Calu3 (cell line): Measurements from ENCODE around the gene KIAA0930. TPM values are rescaled to one million over a fixed set of nuclear protein-coding genes. Genes with fewer than 3 reads are reported as not detected.

ENCODE experiments used
- BruUV-seq: library from RNA; stranded (reverse); fragments of 400-500 nt; replicated peaks from 2 replicates; lab custom pipeline; 2021; lab: Mats Ljungman, UMichigan
- CTCF ChIA-PET: fragments of 300-600 bp; sonication (Branson Sonifier 250); formaldehyde crosslinking; loops from one replicate; lab custom pipeline; 2022; ENCODE audit warnings: antibody characterized with exemption; lab: Charles Lee
- DNase-seq: peaks from one replicate; pipeline ENCODE4 v3.0.0; 2022
- H3K27ac Mint-ChIP-seq: one replicate; pipeline ENCODE4 v1.8.0; 2022; ENCODE audit warnings: mixed read lengths; ENCODE audit not compliant: unreplicated experiment
- H3K27me3 Mint-ChIP-seq: one replicate; pipeline ENCODE4 v1.8.0; 2022; ENCODE audit warnings: mixed read lengths; ENCODE audit not compliant: unreplicated experiment
- H3K36me3 Mint-ChIP-seq: one replicate; pipeline ENCODE4 v1.8.0; 2022; ENCODE audit warnings: mild to moderate bottlenecking, moderate library complexity, mixed read lengths; ENCODE audit not compliant: insufficient read depth, unreplicated experiment
- H3K4me1 Mint-ChIP-seq: one replicate; pipeline ENCODE4 v1.8.0; 2022; ENCODE audit warnings: mild to moderate bottlenecking, low read depth, mixed read lengths; ENCODE audit not compliant: unreplicated experiment
- H3K4me3 Mint-ChIP-seq: one replicate; pipeline ENCODE4 v1.8.0; 2022; ENCODE audit warnings: mild to moderate bottlenecking, low read depth, moderate library complexity, mixed read lengths; ENCODE audit not compliant: unreplicated experiment
- H3K9me3 Mint-ChIP-seq: one replicate; pipeline ENCODE4 v1.8.0; 2022; ENCODE audit warnings: low read depth, mixed read lengths; ENCODE audit not compliant: unreplicated experiment
- intact Hi-C: fragments of 100-400 bp; cut with micrococcal nuclease; formaldehyde crosslinking; loops from one replicate; pipeline ENCODE4 v1.10.0; 2022; ENCODE audit not compliant: unreplicated experiment
- total RNA-seq: library from RNA; stranded (reverse); gene quantifications from 2 replicates; pipeline ENCODE4 v1.2.3, GENCODE V29; 2022
- TF ChIP-seq, protein P1 (sequence below): fragments of 200-600 bp; IDR thresholded peaks from one replicate; pipeline ENCODE4 v1.8.0; 2022; ENCODE audit warnings: antibody characterized with exemption; ENCODE audit not compliant: unreplicated experiment

The KIAA0930 gene
- total RNA-seq, 1 experiment from 2014 or later = 56.8 TPM

DNA sequence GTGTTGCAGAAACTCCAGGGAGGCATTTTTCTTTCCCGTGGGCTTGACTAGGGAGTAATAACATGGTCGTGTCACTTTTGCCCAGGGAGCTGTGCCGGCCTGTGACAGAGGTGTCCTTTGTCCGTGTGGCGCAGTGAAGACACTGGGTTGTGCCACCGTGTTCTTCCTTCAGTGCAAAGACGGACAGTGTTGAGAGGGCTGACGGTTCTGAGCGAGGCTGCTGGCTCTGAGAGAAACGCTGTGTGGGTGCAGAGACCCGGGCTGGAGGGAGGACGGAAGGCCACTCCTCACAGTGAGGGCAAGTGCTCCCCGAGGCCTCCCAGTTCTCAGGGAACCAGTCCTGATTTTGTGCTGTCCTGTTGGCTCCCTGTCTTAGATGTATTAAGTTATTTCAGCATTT, 56.7 kb downstream of the KIAA0930 start:
- Mint-ChIP-seq H3K4me1 (no peaks in the 10 kb centered on the region), H3K27me3 (no peaks in the 10 kb centered on the region), H3K36me3 (peaks cover 70% of the 10 kb centered on the region), H3K27ac (no peak overlapping the region), H3K9me3 (no peaks in the 10 kb centered on the region), H3K4me3 (no peak overlapping the region)
- intact Hi-C loops = no loop called here
- TF ChIP-seq, protein P1, sequence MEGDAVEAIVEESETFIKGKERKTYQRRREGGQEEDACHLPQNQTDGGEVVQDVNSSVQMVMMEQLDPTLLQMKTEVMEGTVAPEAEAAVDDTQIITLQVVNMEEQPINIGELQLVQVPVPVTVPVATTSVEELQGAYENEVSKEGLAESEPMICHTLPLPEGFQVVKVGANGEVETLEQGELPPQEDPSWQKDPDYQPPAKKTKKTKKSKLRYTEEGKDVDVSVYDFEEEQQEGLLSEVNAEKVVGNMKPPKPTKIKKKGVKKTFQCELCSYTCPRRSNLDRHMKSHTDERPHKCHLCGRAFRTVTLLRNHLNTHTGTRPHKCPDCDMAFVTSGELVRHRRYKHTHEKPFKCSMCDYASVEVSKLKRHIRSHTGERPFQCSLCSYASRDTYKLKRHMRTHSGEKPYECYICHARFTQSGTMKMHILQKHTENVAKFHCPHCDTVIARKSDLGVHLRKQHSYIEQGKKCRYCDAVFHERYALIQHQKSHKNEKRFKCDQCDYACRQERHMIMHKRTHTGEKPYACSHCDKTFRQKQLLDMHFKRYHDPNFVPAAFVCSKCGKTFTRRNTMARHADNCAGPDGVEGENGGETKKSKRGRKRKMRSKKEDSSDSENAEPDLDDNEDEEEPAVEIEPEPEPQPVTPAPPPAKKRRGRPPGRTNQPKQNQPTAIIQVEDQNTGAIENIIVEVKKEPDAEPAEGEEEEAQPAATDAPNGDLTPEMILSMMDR = no peak
- CTCF ChIA-PET = no interaction called here
- no TSS peak for BruUV-seq
- no peak for DNase-seq

DNA sequence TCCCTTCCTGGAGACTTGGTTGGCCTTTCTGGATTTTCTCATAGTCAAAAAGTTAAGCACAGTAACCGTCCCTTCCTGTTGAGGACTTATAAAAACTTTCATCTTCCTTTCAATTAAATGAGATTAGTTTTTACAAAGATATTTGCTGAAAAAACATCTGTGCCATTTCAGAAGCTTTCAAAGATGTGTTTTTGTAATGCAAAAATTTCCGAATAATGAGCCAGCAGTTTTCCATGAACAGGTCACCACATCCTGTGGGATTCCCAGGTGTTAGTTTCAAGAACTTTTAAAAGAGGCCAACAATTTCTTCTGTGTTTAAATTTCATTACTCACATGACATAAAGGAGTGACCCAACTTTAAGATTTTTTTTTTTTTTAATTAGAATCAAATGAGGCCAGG, 58.9 kb downstream of the KIAA0930 start:
- no peak overlapping the region for H3K27ac Mint-ChIP-seq
- DNase-seq = no peak
- H3K27me3 Mint-ChIP-seq = no peaks in the 10 kb centered on the region
- TF ChIP-seq, protein P1 = no peak
- H3K4me1 Mint-ChIP-seq = no peaks in the 10 kb centered on the region
- CTCF ChIA-PET = no interaction called here
- intact Hi-C loops = no loop called here
- no TSS peak for BruUV-seq
- H3K4me3 Mint-ChIP-seq = no peak overlapping the region
- H3K9me3 Mint-ChIP-seq = no peaks in the 10 kb centered on the region
- H3K36me3 Mint-ChIP-seq = peaks cover 64% of the 10 kb centered on the region

- intact Hi-C loops = no loop called here
- DNase-seq = no peak
- peaks cover 64% of the 10 kb centered on the region for H3K36me3 Mint-ChIP-seq
- H3K27ac Mint-ChIP-seq = no peak overlapping the region
- no peaks in the 10 kb centered on the region for H3K9me3 Mint-ChIP-seq
- CTCF ChIA-PET = no interaction called here
- no peaks in the 10 kb centered on the region for H3K4me1 Mint-ChIP-seq
- TF ChIP-seq, protein P1 = no peak
- H3K27me3 Mint-ChIP-seq = no peaks in the 10 kb centered on the region
- no TSS peak for BruUV-seq
- no peak overlapping the region for H3K4me3 Mint-ChIP-seq
Observed at GRCh38 chr22:45181240-45181639, 59.5 kb downstream of the KIAA0930 start.

DNA sequence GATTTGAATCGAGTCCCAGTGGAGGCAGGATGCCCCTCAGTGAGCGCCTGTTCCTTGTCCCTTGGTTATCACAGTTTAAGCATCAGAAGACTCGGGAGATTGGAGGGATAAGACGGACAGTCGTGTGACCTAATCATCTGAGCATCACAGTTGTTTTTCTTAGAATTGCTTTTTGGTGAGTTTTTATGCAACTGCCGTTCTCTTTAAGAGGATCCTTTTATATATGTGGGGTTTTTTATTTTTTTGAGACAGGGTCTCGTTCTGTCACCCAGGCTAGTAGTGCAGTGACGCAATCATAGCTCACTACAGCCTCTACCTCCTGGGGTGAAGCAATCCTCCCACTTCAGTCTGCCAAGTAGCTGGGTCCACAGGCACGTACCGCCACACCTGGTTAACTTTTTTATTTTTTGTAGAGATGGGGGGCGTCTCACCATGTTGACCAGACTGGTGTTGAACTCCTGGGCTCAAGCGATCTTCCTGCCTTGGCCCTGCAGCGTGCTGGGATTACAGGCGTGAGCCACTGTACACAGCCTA, 60.5 kb downstream of the KIAA0930 start:
- intact Hi-C loops = no loop called here

More for the DNA sequence above, 60.5 kb downstream of the KIAA0930 start:
- DNase-seq = no peak
- Mint-ChIP-seq H3K4me3 (no peak overlapping the region), H3K27ac (no peak overlapping the region), H3K4me1 (no peaks in the 10 kb centered on the region), H3K9me3 (no peaks in the 10 kb centered on the region), H3K27me3 (no peaks in the 10 kb centered on the region), H3K36me3 (peaks cover 60% of the 10 kb centered on the region)
- BruUV-seq = no TSS peak
- CTCF ChIA-PET = interaction anchor here (0.7 kb wide), 1 partner anchor 77 kb away, joined by 4 read pairs; no protein-coding TSS in a partner anchor
- TF ChIP-seq, protein P1 = no peak
